HG02642 (cell line): ENCODE measurements around the gene CILP2.

Experiments
- ATAC-seq: cut with Tn5 transposase; IDR thresholded peaks from one replicate; pipeline ENCODE4 v1.9.1; 2021; ENCODE audit warnings: mild to moderate bottlenecking; ENCODE audit not compliant: unreplicated experiment, poor library complexity

Gene CILP2

DNA sequence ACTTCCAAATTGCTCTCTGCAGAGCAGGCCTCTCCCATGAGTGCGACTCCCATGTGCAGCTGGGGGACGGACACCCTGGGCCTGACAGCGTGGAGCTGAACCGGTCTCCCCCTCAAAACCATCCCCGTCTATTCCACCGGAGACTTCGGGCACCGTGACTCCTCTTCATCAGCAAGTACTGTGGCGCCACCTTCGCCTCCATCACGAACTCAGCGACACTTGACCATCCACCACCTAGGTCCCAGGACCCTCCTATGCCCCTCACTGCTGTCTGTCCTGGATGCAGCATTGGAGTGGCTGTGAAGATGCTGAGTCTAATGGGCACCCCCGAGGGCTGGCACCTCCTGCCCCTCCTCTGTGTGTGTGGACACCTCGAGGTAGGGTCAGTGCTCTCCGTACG is 20.6 kb downstream of the CILP2 start:
- ATAC-seq = no peak

GRCh38 chr19:19559931-19560330 is 21.9 kb downstream of the CILP2 start:
- no peak for ATAC-seq

- no peak for ATAC-seq
Observed at GRCh38 chr19:19561946-19562664, 24.0 kb downstream of the CILP2 start.

DNA sequence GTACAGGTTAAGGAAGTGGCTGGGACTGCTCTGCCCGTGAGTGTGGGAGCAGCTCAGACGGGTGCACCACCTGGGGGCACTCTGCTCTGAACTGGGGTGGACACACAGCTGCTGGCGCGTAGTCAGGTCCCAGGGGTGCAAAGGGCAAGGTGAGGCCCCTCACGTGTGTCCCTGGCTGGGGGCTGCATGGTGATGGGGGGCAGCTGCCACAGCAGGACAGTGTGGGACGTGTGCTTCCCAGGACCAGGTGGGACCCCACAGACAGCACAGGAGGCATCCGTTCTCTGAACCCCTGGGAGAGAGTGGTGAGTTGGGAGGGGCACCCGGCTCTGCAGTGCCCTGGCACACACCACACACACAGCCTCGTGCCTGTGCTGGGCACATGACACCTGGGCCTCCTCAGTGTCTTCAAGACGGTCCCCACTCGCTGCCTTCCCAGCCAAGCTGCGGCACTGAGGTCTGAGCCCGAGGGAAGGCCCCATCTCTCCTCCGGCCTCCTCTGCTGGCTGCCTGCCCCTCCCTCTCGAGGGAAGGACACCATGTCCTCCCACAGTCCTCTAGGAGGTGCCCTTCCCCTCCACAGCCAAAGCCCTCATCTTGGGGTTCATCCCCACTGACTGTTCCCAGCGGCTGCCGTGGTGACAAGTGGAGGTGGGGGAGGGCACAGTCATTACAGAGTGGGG is 24.7 kb downstream of the CILP2 start:
- no peak for ATAC-seq

- no peak for ATAC-seq
Observed at GRCh38 chr19:19563348-19563848, 25.3 kb downstream of the CILP2 start.

DNA sequence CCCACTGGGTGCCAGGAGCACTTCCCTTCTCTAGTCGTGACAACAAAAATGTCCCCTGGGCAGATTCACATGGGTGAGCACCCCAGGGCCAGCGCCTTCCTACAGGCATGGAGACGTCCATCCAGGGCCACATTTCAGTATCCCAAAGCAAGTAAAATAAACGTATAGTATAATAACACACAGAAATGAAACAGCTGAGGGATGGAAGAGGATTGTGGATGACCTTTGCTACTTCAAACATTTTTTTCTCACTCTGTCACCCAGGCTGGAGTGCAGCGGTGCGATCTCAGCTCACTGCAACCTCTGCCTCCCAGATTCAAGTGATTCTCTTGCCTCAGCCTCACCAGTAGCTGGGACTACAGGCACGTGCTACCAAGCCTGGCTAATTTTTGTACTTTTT is 28.2 kb downstream of the CILP2 start:
- no peak for ATAC-seq

DNA sequence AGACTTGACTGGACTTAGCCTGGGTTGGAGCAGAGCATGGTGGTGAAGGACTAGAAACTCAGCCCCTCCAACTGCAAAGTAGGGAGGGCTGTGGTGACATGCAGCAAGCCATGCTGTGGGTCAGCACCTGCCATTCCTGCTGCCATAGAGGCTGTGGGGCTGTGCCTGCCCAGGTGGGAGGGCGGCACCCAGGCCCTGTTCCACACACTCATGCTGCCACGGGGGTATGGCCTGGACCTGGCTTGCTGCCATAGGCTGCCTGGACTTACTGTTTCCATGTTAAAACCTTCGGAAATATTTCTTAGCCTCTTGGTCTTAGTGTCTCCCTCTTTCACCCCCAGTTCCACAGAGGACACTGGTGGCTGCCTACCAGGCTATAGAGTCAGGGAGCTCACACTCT is 29.3 kb downstream of the CILP2 start:
- ATAC-seq = no peak

- ATAC-seq = no peak
Observed at GRCh38 chr19:19568802-19569756, 31.0 kb downstream of the CILP2 start.

DNA sequence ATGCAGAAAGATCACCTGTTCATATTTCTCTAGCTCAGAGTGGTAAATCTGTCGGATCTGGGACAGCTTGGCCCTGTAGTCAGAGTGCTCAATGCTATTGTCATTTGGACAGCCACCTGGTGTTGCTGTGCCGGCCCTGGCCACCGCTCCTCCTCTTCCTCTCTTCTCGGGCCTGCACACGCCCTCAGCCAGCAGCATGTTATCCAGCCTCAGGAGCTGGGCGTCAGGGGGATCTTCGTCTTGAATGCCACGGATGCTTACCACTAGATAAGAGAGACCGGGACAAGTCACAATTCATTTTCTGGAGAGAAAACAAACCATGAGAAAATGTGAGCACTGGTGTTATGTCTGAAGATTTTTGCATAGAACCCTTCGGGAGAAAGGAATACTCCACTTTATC is 32.5 kb downstream of the CILP2 start:
- no peak for ATAC-seq

GRCh38 chr19:19571071-19571786 is 33.2 kb downstream of the CILP2 start:
- no peak for ATAC-seq

DNA sequence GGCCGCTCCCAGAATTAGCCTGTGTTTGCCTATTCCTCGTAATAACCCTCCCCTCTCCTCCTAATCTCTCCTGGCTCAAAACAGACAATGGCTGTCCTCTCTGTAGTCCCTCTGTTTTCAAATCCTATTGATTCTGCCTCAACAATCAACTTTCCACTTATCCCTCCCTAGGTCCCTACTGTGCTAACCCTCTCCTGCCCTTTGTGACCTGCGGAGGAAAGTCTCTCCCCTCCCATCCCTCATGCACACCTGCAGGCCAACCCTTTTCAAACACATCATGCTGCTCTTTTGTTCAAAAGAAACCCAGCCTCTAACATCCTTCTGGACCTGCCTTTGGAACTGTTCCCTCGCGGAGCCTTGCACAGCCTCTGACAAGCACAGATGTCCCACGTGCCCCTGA is 37.3 kb downstream of the CILP2 start:
- ATAC-seq = no peak

- ATAC-seq = no peak
Observed at GRCh38 chr19:19578252-19578651, 40.2 kb downstream of the CILP2 start.

DNA sequence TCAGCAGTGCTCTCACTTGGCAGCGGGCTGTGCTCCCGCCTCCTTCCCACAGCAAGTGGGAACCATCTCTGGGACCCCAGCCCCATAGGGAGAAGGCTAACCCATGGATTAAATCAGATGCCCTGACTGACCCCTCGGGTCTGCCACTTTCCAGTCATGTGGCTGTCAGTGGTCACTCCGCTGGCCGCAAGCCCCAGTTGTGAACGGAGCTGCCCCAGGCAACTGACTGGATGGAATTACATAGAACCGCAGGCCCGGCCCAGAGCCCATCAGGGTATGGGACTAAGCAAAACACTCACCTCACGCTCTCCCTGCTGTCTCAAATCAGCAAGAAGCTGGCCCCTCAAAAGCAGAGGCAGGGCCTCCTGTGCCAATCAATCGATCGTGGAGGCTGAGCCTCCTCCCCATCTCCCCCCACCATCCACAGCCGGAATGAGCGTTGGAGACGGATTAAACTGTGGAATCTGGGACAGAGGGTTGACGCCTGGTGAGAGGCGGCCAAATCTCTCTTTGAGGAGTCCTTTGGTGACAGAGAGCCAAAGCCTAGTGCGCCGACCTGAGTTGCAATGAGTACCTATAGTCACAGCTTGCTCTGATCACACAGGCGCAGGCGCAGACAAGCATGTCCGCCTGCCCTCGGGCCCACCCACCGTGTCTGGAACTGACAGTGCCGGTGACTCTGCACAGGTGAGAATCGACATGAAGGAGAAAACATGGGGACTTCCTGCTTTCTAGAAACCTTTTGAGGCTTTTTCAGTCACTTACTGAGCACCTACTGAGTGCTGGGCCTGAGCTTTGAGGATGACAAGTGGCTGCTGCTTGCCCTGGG is 41.7 kb downstream of the CILP2 start:
- ATAC-seq = no peak

GRCh38 chr19:19580418-19580817 is 42.4 kb downstream of the CILP2 start:
- ATAC-seq = no peak

- ATAC-seq = no peak
Observed at GRCh38 chr19:19581391-19581790, 43.3 kb downstream of the CILP2 start.

DNA sequence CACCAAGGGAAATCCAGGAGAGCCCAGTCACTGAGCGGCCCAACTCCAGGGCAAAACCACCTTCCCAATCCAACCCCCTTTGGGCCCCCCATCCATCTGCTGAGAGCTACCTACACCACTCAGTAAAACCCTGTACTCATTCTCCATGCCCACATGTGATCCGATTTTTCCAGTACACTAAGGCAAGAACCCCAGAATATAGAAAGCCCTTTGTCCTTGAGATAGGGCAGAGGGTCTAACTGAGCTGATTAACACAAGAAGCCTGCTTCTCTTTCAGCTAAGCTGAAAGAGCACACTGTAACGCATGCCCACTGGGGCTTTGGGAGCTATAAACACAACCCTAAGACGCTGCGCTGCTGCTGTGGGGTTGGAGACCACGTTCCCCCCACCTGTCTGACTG is 44.4 kb downstream of the CILP2 start:
- no peak for ATAC-seq

DNA sequence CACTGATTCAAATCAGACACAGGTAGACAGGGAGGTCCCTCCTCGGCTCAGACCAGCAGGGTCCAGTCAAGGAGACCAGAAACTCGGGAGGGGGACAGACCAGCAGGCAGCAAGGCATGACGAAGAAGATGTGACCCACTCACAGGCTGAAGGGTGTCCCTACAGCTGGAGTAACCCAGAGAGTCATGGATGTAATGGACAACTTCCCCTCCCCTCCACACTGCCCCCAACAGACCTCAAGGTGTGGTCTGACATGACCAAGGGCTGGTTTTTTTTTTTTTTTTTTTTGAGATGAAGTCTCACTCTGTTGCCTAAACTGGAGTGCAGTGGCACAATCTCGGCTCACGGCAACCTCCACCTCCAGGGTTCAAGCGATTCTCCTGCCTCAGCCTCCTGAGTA is 46.3 kb downstream of the CILP2 start:
- ATAC-seq = no peak

GRCh38 chr19:19587771-19588170 is 49.7 kb downstream of the CILP2 start:
- ATAC-seq = no peak

DNA sequence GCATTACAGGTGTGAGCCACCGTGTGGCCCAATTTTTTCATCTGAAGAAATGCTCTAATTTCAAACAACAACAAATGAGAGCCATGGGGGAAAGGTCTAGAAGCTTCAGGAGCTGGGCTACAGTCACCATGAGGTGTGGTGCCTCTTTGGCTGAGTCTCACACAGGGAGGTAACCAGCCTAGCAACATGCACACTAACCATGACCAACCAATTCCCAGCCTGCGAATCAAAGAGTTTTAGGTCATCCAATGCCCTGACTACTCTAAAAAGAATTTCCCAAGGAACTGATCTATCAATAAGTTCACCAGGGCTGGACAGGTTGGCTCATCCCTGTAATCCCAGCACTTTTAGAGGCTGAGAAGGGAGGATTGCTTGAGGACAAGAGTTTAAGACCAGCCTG is 50.5 kb downstream of the CILP2 start:
- no peak for ATAC-seq
